ENCODE results near the gene TMEM204.

DNA sequence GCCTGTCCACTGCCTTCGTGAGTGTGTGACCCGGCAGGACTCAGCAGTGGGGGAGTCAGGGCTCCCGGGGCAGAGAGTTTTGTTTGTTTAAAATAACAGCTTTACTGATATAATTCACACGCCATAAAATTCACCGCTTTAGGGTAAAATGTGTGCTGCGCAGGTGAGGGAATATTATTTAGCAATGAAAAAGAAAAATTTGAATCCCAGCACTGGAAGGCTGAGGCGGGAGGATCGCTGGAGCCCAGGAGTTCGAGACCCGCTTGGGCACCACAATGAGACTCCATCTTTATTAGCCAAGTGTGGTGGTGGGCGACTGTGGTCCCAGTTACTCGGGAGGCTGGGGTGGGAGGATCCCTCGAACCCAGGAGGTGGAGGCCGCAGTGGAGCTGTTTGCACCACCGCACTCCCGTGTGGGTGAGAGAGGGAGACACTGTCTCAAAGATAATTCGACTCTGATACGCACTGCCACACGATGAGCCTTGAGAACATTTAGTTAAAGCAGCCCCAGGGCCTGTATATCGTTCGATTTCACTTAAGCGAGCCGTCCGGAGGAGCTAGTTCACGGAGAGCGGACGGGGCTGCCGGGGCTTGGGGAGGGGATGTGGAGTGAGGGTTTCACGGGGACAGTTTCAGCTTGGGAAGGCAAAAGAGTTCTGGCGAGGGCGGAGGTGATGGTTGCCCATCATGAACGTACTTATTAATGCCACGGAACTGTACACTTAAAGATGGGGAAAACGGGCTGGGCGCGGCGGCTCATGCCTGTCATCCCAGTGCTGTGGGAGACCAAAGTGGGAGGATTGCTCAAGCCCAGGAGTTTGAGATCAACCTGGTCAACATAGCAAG, 30.1 kb upstream of the TMEM204 start:
- TF ChIP-seq RAD21 (conservative IDR thresholded peaks at IDR 0.05) (no peak), POLR2AphosphoS5 (IDR thresholded peaks at IDR 0.05) (no peak), REST (IDR thresholded peaks at IDR 0.05; ENCODE audit: borderline replicate concordance) (no peak), TAF1 (IDR thresholded peaks at IDR 0.05; ENCODE audit: low read depth) (no peak)
- TF ChIP-seq, protein P1, sequence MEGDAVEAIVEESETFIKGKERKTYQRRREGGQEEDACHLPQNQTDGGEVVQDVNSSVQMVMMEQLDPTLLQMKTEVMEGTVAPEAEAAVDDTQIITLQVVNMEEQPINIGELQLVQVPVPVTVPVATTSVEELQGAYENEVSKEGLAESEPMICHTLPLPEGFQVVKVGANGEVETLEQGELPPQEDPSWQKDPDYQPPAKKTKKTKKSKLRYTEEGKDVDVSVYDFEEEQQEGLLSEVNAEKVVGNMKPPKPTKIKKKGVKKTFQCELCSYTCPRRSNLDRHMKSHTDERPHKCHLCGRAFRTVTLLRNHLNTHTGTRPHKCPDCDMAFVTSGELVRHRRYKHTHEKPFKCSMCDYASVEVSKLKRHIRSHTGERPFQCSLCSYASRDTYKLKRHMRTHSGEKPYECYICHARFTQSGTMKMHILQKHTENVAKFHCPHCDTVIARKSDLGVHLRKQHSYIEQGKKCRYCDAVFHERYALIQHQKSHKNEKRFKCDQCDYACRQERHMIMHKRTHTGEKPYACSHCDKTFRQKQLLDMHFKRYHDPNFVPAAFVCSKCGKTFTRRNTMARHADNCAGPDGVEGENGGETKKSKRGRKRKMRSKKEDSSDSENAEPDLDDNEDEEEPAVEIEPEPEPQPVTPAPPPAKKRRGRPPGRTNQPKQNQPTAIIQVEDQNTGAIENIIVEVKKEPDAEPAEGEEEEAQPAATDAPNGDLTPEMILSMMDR (IDR thresholded peaks at IDR 0.05; ENCODE audit: poor library complexity, severe bottlenecking) = no peak

Data from neural cell (in vitro differentiated cells).